Thyroid gland (tissue), 4 donors: ENCODE results near the gene PPP2R5E. TPM values are rescaled to one million over a fixed set of nuclear protein-coding genes. Genes with fewer than 3 reads are reported as not detected.

ENCODE experiments used
- DNase-seq, 2 donors: peaks; one replicate each; pipeline ENCODE4 v3.0.0-alpha.2; 2019
- H3K27ac ChIP-seq, 3 donors: fragments of 200-600 bp; sonication (generic); 1 replicate in 2 of 3; 2 replicates in 1 of 3; pipeline ENCODE4 v1.5.1; 2016 to 2019; ENCODE audit warnings: mild to moderate bottlenecking in 1 of 3, moderate library complexity in 1 of 3
- H3K27me3 ChIP-seq: fragments of 200-600 bp; sonication (generic); one replicate; pipeline ENCODE4 v1.5.1; 2019
- H3K36me3 ChIP-seq, 2 donors: fragments of 200-600 bp; sonication (generic); one replicate each; pipeline ENCODE4 v1.5.1; 2016 to 2019
- H3K4me1 ChIP-seq, 2 donors: fragments of 200-600 bp; sonication (generic); one replicate each; pipeline ENCODE4 v1.5.1; 2017 to 2019
- H3K4me3 ChIP-seq, 3 donors: fragments of 200-600 bp; sonication (generic); replicated peaks in 1 of 3; 1 replicate in 2 of 3; 2 replicates in 1 of 3; pipeline ENCODE4 v1.5.1; 2016; ENCODE audit warnings: mild to moderate bottlenecking in 1 of 3
- H3K9me3 ChIP-seq: fragments of 200-600 bp; sonication (generic); one replicate; pipeline ENCODE4 v1.5.1; 2017
- POLR2A ChIP-seq, 2 donors: fragments of 450-650 bp; IDR thresholded peaks; one replicate each; pipeline ENCODE4 v1.6.1; 2017; ENCODE audit warnings: antibody characterized with exemption in 2 of 2, mild to moderate bottlenecking in 2 of 2, moderate library complexity in 1 of 2
- WGBS, 2 donors: methylation state at CpG; one replicate each; pipeline ENCODE4 v1.1.5; 2017; 5-methylcytosine and 5-hydroxymethylcytosine counted together
- intact Hi-C: fragments of 100-400 bp; cut with DNase I; formaldehyde crosslinking; loops from one replicate; pipeline ENCODE4 v1.15.1; 2023
- total RNA-seq, 4 donors: library from RNA; depleted of rRNA; stranded (reverse); fragments of >200 nt; gene quantifications; one replicate each; pipeline ENCODE4 v1.2.3, GENCODE V29; 2016
- TF ChIP-seq, protein P1 (sequence below), 6 experiments: fragments of 200-600 bp in 3 of 6; fragments of 450-650 bp in 3 of 6; sonication (generic) in 3 of 6; IDR thresholded peaks; one replicate each; pipeline ENCODE4 v1.5.1; 2016 to 2019; ENCODE audit warnings: antibody characterized with exemption in 6 of 6, mild to moderate bottlenecking in 2 of 6, inconsistent platforms in 1 of 6, moderate library complexity in 1 of 6

Gene PPP2R5E
- total RNA-seq, 4 donors from 2014 or later = 30.0 to 42.3 (median 36.0) TPM

DNA sequence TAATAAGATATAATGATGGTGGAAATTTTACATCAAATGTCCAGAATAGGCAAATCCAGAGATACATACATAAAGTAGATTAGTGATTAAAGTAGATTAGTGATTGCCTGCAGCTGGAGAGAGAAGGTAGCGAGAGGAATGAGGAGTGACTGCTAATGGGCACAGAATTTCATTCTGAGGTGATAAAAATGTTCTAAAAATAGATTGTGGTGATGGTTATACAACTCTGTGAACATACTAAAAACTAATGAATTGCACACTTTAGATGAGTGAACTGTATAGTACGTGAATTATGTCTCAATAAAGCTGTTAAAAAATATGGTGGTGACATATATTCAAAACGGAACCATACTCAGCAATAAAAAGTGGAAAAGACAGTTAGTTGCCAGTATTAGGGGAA lies 41.7 kb downstream of the PPP2R5E start:
- Histone ChIP-seq H3K36me3 (no peaks in the 10 kb centered on the region), H3K4me3 (no peak overlapping the region), H3K27ac (no peak overlapping the region), H3K9me3 (no peaks in the 10 kb centered on the region), H3K27me3 (no peaks in the 10 kb centered on the region), H3K4me1 (peaks cover 29 to 42% of the 10 kb centered on the region in 2 donors)
- intact Hi-C loops = no loop called here
- TF ChIP-seq, protein P1, sequence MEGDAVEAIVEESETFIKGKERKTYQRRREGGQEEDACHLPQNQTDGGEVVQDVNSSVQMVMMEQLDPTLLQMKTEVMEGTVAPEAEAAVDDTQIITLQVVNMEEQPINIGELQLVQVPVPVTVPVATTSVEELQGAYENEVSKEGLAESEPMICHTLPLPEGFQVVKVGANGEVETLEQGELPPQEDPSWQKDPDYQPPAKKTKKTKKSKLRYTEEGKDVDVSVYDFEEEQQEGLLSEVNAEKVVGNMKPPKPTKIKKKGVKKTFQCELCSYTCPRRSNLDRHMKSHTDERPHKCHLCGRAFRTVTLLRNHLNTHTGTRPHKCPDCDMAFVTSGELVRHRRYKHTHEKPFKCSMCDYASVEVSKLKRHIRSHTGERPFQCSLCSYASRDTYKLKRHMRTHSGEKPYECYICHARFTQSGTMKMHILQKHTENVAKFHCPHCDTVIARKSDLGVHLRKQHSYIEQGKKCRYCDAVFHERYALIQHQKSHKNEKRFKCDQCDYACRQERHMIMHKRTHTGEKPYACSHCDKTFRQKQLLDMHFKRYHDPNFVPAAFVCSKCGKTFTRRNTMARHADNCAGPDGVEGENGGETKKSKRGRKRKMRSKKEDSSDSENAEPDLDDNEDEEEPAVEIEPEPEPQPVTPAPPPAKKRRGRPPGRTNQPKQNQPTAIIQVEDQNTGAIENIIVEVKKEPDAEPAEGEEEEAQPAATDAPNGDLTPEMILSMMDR (IDR thresholded peaks at IDR 0.05) = no peak
- TF ChIP-seq POLR2A (IDR thresholded peaks at IDR 0.05) = no peak
- DNase-seq = no peak
- WGBS, 2 donors = 92 to 95% methylated on average over 3 of the region's 3 CpGs

DNA sequence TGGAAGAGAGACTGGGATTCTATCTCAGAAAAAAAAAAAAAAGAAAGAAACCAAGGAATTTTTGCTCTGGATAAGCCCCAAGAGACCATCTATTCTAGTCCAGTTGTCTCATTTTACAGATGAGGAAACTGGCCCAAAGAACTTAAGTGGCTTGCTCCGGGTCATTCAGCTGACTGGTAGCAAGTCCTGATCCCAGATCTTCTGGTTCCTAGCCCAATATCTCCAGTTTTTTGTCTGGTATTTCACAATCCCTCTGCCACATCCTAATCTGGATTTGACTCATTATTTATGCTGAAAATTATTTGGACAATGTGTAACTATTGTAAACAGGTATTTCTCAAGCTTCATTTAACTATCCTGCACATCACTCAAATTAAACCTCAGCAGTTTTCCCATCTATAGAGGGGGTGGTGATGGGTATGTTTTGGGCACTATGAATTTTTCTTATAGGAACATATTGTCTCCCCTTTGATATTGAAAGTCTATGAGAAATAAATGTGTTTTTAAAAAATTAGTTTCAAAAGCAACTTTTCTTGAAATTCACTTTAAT lies 43.4 kb downstream of the PPP2R5E start:
- peak overlapping the region in 1 of 3 donors; percentile 67 for H3K27ac ChIP-seq
- TF ChIP-seq, protein P1 (IDR thresholded peaks at IDR 0.05) = no peak
- no peak for TF ChIP-seq POLR2A (IDR thresholded peaks at IDR 0.05)
- H3K27me3 ChIP-seq = no peaks in the 10 kb centered on the region
- H3K4me3 ChIP-seq = no peak overlapping the region
- H3K36me3 ChIP-seq = no peaks in the 10 kb centered on the region
- DNase-seq = no peak
- no peaks in the 10 kb centered on the region for H3K9me3 ChIP-seq
- intact Hi-C loops = no loop called here
- WGBS, 2 donors = 76 to 82% methylated on average over 1 of the region's 1 CpG
- H3K4me1 ChIP-seq = peaks cover 31 to 54% of the 10 kb centered on the region in 2 donors

DNA sequence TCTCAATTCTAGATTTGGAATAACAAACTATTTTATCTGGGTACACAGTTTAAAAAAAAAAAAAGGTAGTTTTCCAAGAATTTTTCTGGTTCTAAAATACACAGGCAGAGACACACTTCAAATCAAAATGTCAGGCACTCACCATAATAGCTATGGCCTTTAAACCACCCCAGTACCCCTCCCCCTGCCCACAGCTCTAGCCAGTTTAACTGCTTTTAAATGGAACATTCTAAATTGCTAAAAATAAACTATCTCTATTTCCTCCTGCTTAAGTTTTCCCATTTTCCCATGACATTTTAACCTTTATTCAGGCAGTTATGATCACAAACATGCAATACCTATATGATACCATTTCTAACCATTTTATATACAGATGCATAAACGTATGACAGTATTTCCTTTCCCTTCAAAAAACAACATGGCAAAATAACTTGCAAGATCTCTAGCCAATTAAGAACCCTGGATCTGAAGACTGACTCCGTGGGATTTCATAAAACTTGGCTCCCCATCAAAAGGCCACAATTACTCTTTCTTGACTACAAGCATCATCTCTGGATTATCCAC lies 46.3 kb downstream of the PPP2R5E start:
- WGBS, 2 donors = 49 to 55% methylated on average over 2 of the region's 2 CpGs
- peak overlapping the region; percentile 24 to 69 (median 67) for H3K27ac ChIP-seq
- peaks cover 32 to 63% of the 10 kb centered on the region in 2 donors for H3K4me1 ChIP-seq
- peak; percentile 70 to 72 for DNase-seq
- intact Hi-C loops = no loop called here
- H3K36me3 ChIP-seq = no peaks in the 10 kb centered on the region
- H3K9me3 ChIP-seq = no peaks in the 10 kb centered on the region
- TF ChIP-seq POLR2A (IDR thresholded peaks at IDR 0.05) = no peak
- TF ChIP-seq, protein P1 (IDR thresholded peaks at IDR 0.05) = no peak
- no peaks in the 10 kb centered on the region for H3K27me3 ChIP-seq
- no peak overlapping the region for H3K4me3 ChIP-seq

DNA sequence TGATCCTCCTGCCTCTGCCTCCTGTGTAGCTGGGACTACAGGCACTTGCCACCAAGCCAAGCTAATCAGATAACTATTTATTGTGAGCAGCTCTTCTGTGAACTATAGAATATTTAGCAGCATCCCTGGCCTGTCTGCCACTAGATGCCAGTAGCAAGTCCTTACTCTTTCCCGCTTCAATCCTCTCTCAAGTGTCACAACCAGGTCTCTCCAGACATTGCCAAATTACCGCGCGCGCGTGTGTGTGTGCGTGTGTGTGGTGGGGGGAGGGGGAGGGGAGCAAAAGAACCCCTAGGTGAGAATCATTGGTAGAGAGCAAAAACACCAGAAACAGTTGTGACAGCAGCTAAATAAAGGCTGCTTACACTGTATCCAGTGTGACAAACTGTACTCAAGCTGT lies 49.9 kb downstream of the PPP2R5E start:
- DNase-seq = peak; percentile 67 to 72
- H3K27me3 ChIP-seq = no peaks in the 10 kb centered on the region
- H3K27ac ChIP-seq = peak overlapping the region; percentile 60 to 78 (median 76)
- intact Hi-C loops = no loop called here
- H3K4me3 ChIP-seq = no peak overlapping the region
- WGBS, 2 donors = 25 to 37% methylated on average over 7 of the region's 7 CpGs
- H3K4me1 ChIP-seq = peaks cover 34 to 60% of the 10 kb centered on the region in 2 donors
- no peaks in the 10 kb centered on the region for H3K9me3 ChIP-seq
- H3K36me3 ChIP-seq = no peaks in the 10 kb centered on the region
- TF ChIP-seq, protein P1 (IDR thresholded peaks at IDR 0.05) = peak in 3 of 6 experiments; percentile 25 to 47 (median 34)
- TF ChIP-seq POLR2A (IDR thresholded peaks at IDR 0.05) = no peak

DNA sequence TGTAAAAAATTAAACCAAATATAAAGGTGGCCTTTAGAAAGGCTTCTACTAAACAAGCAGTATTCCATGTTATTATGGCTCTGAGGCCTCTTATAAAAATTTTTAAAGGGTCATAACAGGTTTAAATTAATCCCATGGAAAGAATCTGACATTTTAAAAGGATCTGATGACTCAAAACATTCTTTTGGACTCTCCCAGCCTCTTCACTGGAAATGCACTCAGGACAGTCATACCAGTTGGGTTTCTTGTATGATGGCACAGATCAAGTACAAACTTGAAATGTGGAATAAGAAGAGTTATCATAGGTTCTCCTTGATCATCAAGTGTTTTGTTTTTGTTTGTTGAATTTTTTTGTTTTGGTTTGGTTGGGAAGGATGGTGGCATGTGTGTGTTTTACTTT lies 50.8 kb downstream of the PPP2R5E start:
- TF ChIP-seq POLR2A (IDR thresholded peaks at IDR 0.05) = no peak
- TF ChIP-seq, protein P1 (IDR thresholded peaks at IDR 0.05) = no peak
- DNase-seq = no peak
- H3K4me1 ChIP-seq = peaks cover 28 to 54% of the 10 kb centered on the region in 2 donors
- no peaks in the 10 kb centered on the region for H3K36me3 ChIP-seq
- no peaks in the 10 kb centered on the region for H3K9me3 ChIP-seq
- H3K27ac ChIP-seq = peak overlapping the region; percentile 60 to 78 (median 76)
- intact Hi-C loops = no loop called here
- no peak overlapping the region for H3K4me3 ChIP-seq
- no peaks in the 10 kb centered on the region for H3K27me3 ChIP-seq
